IMR-90 (cell line): Measurements from ENCODE around the gene PLEKHG5. TPM values are rescaled to one million over a fixed set of nuclear protein-coding genes. Genes with fewer than 3 reads are reported as not detected.

Source experiments
- ATAC-seq: fragments of 200-7000 bp; cut with Tn5 transposase; 2 replicates; pipeline ENCODE4 v1.9.1; 2020; ENCODE audit warnings: low read depth, mild to moderate bottlenecking, moderate library complexity
- BruUV-seq: library from RNA; stranded (reverse); fragments of 400-500 nt; replicated peaks from 2 replicates; lab custom pipeline; 2021; lab: Mats Ljungman, UMichigan
- CTCF ChIA-PET: fragments of 300-600 bp; formaldehyde crosslinking; extraction: SDS; loops from one replicate; lab custom pipeline; 2021; ENCODE audit warnings: antibody characterized with exemption; lab: Yijun Ruan, JAX
- POLR2A ChIA-PET: fragments of 300-600 bp; sonication (Branson Sonifier 250); formaldehyde crosslinking; loops from one replicate; lab custom pipeline; 2022; ENCODE audit warnings: antibody characterized with exemption; ENCODE audit not compliant: unreplicated experiment; lab: Charles Lee
- DNase-seq: peaks from one replicate; pipeline ENCODE4 v3.0.0; 2013
- H2AFZ ChIP-seq: replicated peaks from 2 replicates; pipeline ENCODE3; 2013; ENCODE audit warnings: low read length, mild to moderate bottlenecking; ENCODE audit not compliant: poor library complexity
- H2AK5ac ChIP-seq: 2 replicates; pipeline ENCODE4 v1.6.1; 2013; ENCODE audit warnings: low read depth, low read length, inconsistent platforms
- H2AK9ac ChIP-seq: replicated peaks from 2 replicates; pipeline ENCODE3; 2013; ENCODE audit warnings: mild to moderate bottlenecking, low read depth, low read length, moderate library complexity; ENCODE audit not compliant: poor library complexity
- H2BK120ac ChIP-seq: 2 replicates; pipeline ENCODE4 v1.6.1; 2013; ENCODE audit warnings: low read depth, low read length, inconsistent platforms
- H2BK15ac ChIP-seq: 3 replicates; pipeline ENCODE4 v1.6.1; 2013; ENCODE audit warnings: low read depth, low read length, inconsistent platforms
- H2BK20ac ChIP-seq: 2 replicates; pipeline ENCODE4 v1.6.1; 2013; ENCODE audit warnings: low read depth, mild to moderate bottlenecking, inconsistent platforms, low read length, moderate library complexity
- H2BK5ac ChIP-seq: 2 replicates; pipeline ENCODE4 v1.6.1; 2013; ENCODE audit warnings: mild to moderate bottlenecking, low read depth, low read length, inconsistent platforms; ENCODE audit not compliant: poor library complexity, severe bottlenecking
- H3K14ac ChIP-seq: replicated peaks from 2 replicates; pipeline ENCODE4 v1.6.1; 2013; ENCODE audit warnings: low read depth, low read length, inconsistent platforms
- H3K18ac ChIP-seq: 2 replicates; pipeline ENCODE4 v1.6.1; 2013; ENCODE audit warnings: low read depth, low read length, control low read depth
- H3K23ac ChIP-seq: 2 replicates; pipeline ENCODE4 v1.6.1; 2013; ENCODE audit warnings: low read depth, low read length, inconsistent platforms
- H3K27ac ChIP-seq: 2 replicates; pipeline ENCODE4 v1.5.1; 2013; ENCODE audit warnings: mild to moderate bottlenecking, control low read depth, low read length; ENCODE audit not compliant: insufficient read depth
- H3K27me3 ChIP-seq: 2 replicates; pipeline ENCODE4 v1.6.1; 2013; ENCODE audit warnings: low read length; ENCODE audit not compliant: control insufficient read depth, insufficient read depth
- H3K36me3 ChIP-seq: 2 replicates; pipeline ENCODE4 v1.6.1; 2013; ENCODE audit warnings: low read length, mixed read lengths; ENCODE audit not compliant: control insufficient read depth, insufficient read depth
- H3K4ac ChIP-seq: 2 replicates; pipeline ENCODE4 v1.6.1; 2013; ENCODE audit warnings: low read depth, low read length, inconsistent platforms
- H3K4me1 ChIP-seq: 2 replicates; pipeline ENCODE4 v1.6.1; 2013; ENCODE audit warnings: low read length, mixed read lengths; ENCODE audit not compliant: control insufficient read depth, insufficient read depth
- H3K4me2 ChIP-seq: 2 replicates; pipeline ENCODE4 v1.6.1; 2013; ENCODE audit warnings: low read depth, mild to moderate bottlenecking, control low read depth, low read length, moderate library complexity
- H3K4me3 ChIP-seq: 2 replicates; pipeline ENCODE4 v1.5.1; 2013; ENCODE audit warnings: low read depth, mild to moderate bottlenecking, control low read depth, low read length, moderate library complexity; ENCODE audit not compliant: insufficient read depth
- H3K56ac ChIP-seq: 2 replicates; pipeline ENCODE4 v1.6.1; 2013; ENCODE audit warnings: low read length, inconsistent platforms; ENCODE audit not compliant: insufficient read depth; ENCODE audit errors: extremely low read depth
- H3K79me1 ChIP-seq, 2 experiments: 2 replicates each; pipeline ENCODE4 v1.6.1; 2013; ENCODE audit warnings: low read length in 2 of 2, inconsistent platforms in 1 of 2, low read depth in 1 of 2
- H3K9ac ChIP-seq: 2 replicates; pipeline ENCODE4 v1.6.1; 2013; ENCODE audit warnings: low read depth, low read length, control low read depth
- H3K9me1 ChIP-seq: 2 replicates; pipeline ENCODE4 v1.6.1; 2013; ENCODE audit warnings: low read length, inconsistent platforms; ENCODE audit not compliant: insufficient read depth
- H3K9me3 ChIP-seq: 2 replicates; pipeline ENCODE4 v1.6.1; 2013; ENCODE audit warnings: low read length; ENCODE audit not compliant: control insufficient read depth, insufficient read depth
- H4K20me1 ChIP-seq: 2 replicates; pipeline ENCODE4 v1.6.1; 2013; ENCODE audit warnings: low read length, inconsistent platforms; ENCODE audit not compliant: insufficient read depth
- H4K5ac ChIP-seq: 2 replicates; pipeline ENCODE4 v1.6.1; 2013; ENCODE audit warnings: mild to moderate bottlenecking, low read depth, low read length, control low read depth
- H4K8ac ChIP-seq, 2 experiments: 2 replicates each; pipeline ENCODE4 v1.6.1; 2013; ENCODE audit warnings: low read depth in 2 of 2, low read length in 2 of 2, control low read depth in 1 of 2, inconsistent platforms in 1 of 2
- H4K91ac ChIP-seq: 2 replicates; pipeline ENCODE4 v1.6.1; 2013; ENCODE audit warnings: low read depth, low read length, inconsistent platforms; ENCODE audit not compliant: insufficient read depth
- CEBPB ChIP-seq: IDR thresholded peaks from 2 replicates; pipeline ENCODE4 v1.6.1; 2012; ENCODE audit warnings: low read depth, low read length, improper control_type of control experiment
- FOS ChIP-seq: fragments of 150-350 bp; IDR thresholded peaks from 2 replicates; pipeline ENCODE4 v1.6.1; 2016; ENCODE audit warnings: low read depth, low read length
- WGBS, 2 experiments: methylation state at CpG; one replicate each; pipeline versions ENCODE4 v1.1.5 to v1.1.7; 2013; ENCODE audit warnings: missing lambda C conversion rate in 2 of 2; ENCODE audit not compliant: insufficient read length in 1 of 2; ENCODE audit errors: extremely low coverage in 2 of 2; 5-methylcytosine and 5-hydroxymethylcytosine counted together
- dilution Hi-C: fragments of 300-500 bp; cut with HindIII; formaldehyde crosslinking; loops from one replicate; pipeline ENCODE4 v1.14.3; 2018; ENCODE audit warnings: low sequenced_read_pairs; ENCODE audit not compliant: unreplicated experiment
- in situ Hi-C: fragments of 300-500 bp; cut with MboI; formaldehyde crosslinking; loops from 3 replicates; pipeline ENCODE4 v1.14.3; 2019; ENCODE audit warnings: low sequenced_read_pairs, inconsistent platforms, mixed read lengths
- intact Hi-C: fragments of 100-400 bp; cut with micrococcal nuclease; formaldehyde crosslinking; loops from 2 replicates; pipeline ENCODE4 v1.10.0; 2022
- polyA plus RNA-seq, 3 experiments: library from polyadenylated mRNA; depleted of rRNA; stranded (reverse); fragments of >200 nt; gene quantifications; 2 replicates each; pipeline ENCODE4 v1.2.3, GENCODE V29; 2012; ENCODE audit warnings: low replicate concordance in 1 of 3
- total RNA-seq: library from RNA; depleted of rRNA; stranded (reverse); fragments of >200 nt; gene quantifications from 2 replicates; pipeline ENCODE4 v1.2.3, GENCODE V29; 2012

PLEKHG5 gene
- total and polyA plus RNA-seq, 2 of the 4 experiments (the other 2 are of a cell fraction), result 4.8 to 11.6 TPM

GRCh38 chr1:6511056-6511455 is 19.6 kb upstream of the PLEKHG5 start:
- Histone ChIP-seq H2BK120ac (no peak overlapping the region), H3K27me3 (peaks cover 4% of the 10 kb centered on the region; the same call in 1 of the 2 replicates), H3K14ac (no peak overlapping the region), H3K9ac (no peak overlapping the region), H4K91ac (no peak overlapping the region), H3K4me1 (peaks cover 2% of the 10 kb centered on the region; the same call in 1 of the 2 replicates), H3K27ac (no peak overlapping the region), H2AK5ac (no peak overlapping the region), H2BK15ac (no peak overlapping the region), H3K4me2 (no peak overlapping the region), H4K8ac (no peak overlapping the region), H3K79me1 (no peaks in the 10 kb centered on the region), H2BK20ac (no peak overlapping the region), H2AFZ (no peak overlapping the region), H3K18ac (no peak overlapping the region), H2BK5ac (no peak overlapping the region), H3K4ac (no peak overlapping the region), H3K23ac (no peak overlapping the region), H3K4me3 (no peak overlapping the region), H2AK9ac (no peak overlapping the region), H3K36me3 (no peaks in the 10 kb centered on the region), H3K9me3 (no peaks in the 10 kb centered on the region), H3K9me1 (peaks cover 5% of the 10 kb centered on the region; the same call in 1 of the 2 replicates), H4K5ac (no peak overlapping the region), H4K20me1 (no peaks in the 10 kb centered on the region), H3K56ac (no peak overlapping the region)
- DNase-seq (no peak), ATAC-seq (no peak)
- in situ Hi-C loops (no loop called here), dilution Hi-C loops (no loop called here), intact Hi-C loops (no loop called here)
- TF ChIP-seq FOS, result no peak
- no peak for TF ChIP-seq CEBPB
- CTCF ChIA-PET, result no interaction called here
- BruUV-seq, result no TSS peak
- POLR2A ChIA-PET, result no interaction called here
- no CpG with 5 or more reads among the region's 6 CpGs for WGBS, 2 experiments
